ENCODE measurements around the gene NEGR1.
"Not testable (repeated sequence)": the region's sequence is repeated elsewhere in the genome, so short reads cannot be mapped to it uniquely, and the experiment has no call there.

The NEGR1 gene

DNA sequence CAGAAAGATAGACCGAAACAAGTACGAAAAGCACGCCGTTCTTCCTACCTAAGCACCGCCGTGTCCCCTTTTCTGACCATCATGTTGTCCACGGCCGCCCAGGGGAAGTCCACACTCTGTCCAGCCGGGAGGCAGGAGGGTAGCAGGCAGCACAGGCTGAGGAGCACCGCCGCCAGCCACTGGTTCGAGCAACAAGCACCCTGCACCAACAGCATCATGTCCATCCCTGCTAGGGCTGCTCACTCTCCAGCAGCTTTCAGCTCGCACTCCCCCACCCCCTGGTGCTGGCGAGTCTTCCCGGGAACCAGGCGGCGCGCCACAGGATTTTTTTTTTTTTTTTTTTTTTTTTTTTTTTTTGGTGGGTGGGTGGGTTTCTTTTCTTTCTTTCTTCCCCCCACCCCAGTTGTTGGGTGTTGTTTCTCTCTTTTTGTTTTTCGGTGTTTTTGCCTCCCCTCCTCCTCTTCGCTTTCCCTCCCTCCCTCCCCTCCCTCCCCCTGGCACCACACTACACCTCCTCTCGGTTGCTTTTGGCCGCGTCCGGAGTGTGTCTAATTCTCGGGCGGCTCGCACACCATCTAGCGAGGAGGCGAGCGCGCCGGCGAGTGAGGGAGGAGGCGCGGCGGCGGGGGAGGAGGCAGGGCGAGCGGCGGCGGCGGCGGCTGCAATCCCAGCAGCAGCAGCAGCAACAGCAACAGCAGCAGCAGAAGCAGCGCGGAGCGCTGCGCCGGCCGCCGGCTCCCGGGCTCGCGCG lies at the start of gene NEGR1:
Gene NEGR1 (minus strand): TSS at position 269 of the 751 bp plus-strand sequence.
- peak; percentile 20 to 41 for DNase-seq (ENCODE audit: extremely low read depth in 1 of 2, low read depth in 1 of 2)

DNA sequence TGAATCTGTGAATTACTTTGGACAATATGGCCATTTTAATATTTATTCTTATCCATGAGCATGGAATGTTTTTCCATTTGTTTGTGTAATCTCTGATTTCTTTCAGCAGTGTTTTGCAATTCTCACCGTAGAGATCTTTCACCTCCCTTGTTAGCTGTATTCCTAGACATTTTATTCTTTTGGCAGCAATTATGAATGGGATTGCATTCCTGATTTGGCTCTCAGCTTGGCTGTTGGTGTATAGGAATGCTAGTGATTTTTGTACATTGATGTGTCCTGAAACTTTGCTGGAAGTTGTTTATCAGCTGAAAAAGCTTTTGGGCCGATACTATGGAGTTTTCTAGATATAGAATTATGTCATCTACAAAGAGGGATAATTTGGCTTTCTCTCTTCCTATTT lies 44.2 kb upstream of the NEGR1 start:
- DNase-seq (ENCODE audit: extremely low read depth in 1 of 2, low read depth in 1 of 2) = no peak

DNA sequence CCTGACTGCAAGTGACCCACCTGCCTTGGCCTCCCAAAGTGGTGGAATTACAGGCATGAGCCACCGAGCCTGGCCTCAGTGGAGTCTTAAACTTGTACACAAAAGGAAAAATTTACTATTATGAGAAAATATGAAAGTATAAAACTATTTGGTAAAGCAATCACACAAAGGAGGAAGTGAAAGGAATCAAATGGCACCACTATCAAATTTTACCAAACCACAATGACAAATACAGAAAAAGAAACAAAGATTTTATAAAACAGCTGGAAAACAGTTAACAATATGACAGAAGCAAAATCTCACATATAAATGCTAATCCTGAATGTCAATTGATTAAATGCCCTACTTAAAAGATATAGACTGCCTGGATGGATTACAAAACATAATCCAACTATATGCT lies 42.1 kb upstream of the NEGR1 start:
- DNase-seq (ENCODE audit: extremely low read depth in 1 of 2, low read depth in 1 of 2) = no peak

DNA sequence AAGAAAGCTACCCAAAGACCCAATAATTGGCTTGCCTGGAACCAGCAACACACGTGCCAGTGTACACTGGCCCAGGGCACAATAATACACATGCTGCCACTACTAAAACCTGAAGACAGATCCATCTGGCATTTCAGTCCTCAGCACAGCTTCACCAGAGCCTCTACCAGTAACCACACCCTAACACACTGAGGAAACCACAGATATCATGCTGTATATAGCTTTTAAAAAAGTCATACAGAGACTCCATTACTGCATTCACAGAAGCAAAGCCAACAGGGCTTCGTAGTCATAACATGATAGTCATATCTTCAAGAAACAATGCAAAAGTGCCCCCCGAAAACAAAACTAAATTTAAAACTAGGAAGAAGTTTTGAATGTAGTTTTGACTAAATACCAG lies 40.6 kb upstream of the NEGR1 start:
- no peak for DNase-seq (ENCODE audit: extremely low read depth in 1 of 2, low read depth in 1 of 2)

DNA sequence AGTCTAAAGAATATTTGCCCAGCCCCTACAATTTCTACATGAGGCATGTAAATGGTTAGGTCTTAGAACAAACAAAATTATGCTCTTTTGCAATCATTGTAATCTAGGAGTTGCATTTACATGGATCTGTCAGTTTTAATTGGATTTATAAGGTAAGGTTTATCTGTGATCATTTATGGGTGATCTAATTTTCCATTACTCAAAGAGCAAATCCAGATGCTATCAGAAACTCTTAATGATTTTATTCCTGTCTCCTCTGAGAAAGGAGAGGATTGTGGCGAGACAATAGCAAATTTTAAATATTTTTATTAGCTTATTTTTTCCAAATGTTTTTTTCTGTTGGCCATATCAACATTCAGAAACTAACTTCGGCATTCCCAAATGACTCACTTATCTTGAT lies 14.2 kb upstream of the NEGR1 start:
- no peak for DNase-seq (ENCODE audit: extremely low read depth in 1 of 2, low read depth in 1 of 2)

DNA sequence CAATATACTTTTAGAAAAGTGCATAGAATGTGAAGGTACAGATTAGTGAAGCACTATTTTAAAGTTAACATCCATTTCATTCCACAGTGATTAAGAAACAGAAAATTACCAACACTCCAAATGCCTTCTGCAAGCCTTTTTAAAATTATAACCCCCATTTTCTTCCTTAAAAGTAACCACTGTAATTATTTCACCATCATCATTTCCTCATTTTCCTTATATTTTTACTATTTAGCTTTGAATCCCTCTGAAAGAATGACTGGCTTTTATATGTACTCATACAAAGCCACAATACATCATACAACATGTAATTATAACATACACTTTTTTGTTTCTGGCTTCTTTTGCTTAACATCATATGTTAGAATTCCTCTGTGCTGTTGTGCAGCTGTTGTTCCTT lies 6.5 kb upstream of the NEGR1 start:
- no peak for DNase-seq (ENCODE audit: extremely low read depth in 1 of 2, low read depth in 1 of 2)

DNA sequence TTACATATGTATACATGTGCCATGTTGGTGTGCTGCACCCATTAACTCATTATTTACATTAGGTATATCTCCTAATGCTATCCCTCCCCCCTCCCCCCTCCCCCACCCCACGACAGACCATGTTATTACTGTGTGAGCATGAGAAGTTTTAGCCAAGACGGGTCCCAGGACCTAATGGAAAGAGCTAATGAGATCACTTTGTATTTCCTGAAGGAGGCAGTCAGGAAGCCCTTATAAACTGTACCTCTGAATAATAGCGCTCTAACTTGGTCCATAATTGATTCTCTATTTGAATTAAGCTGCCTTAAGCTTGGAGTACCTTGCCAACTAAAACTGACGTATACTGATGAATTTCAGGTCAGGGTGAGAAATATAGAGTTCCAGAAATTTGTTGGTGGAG lies 4.1 kb upstream of the NEGR1 start:
- no peak for DNase-seq (ENCODE audit: extremely low read depth in 1 of 2, low read depth in 1 of 2)

DNA sequence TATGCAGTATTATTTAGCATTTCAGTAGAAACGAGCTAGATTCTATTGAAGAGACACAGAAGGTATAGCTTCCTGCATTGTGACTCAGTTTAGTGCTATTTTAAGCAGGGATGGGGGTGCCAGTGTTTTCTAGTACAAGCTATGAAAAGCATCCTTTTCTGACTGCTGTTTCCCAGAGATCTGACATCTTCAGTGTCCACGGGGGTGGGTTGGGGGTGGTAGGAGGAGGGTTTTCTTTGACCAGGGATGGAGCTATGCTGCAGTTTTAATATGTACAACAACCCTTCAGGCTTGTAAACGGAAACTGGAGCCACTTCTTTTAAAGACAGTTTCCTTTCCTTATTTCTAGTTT lies 2.7 kb upstream of the NEGR1 start:
- no peak for DNase-seq (ENCODE audit: extremely low read depth in 1 of 2, low read depth in 1 of 2)

DNA sequence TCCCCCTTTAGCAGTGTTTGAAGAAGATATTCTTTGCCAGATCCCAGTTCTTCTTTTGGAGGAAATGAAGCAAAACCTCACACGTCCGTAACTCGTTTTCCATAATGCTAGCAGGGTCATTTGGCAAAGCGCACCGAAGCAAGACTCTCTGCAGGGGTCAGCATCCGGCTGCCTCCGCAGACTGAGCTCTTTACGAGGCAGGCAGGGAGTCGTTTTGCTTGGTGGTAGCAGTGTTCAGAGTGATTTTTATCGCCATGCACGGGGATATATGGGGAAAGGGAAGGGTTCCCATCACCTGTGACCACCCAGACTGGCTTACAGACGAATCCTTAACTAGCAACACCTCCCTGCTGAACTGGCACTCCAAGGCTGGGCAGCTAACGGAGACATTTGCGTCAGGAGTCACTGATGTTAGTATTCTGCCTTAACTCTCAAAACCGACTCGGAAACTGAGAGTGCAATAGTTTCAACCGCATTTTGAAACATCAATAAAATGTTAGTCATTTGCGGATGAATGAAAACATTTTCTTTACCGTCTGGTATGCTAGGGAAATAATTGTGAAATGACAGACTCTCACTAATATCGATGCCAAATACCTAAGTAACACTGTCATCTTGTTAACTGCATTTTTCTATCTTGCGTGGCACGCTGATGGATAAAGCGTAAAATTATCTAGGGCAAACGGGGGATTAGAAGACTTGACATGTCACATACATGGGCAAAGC lies 2.2 kb upstream of the NEGR1 start:
- no peak for DNase-seq (ENCODE audit: extremely low read depth in 1 of 2, low read depth in 1 of 2)

DNA sequence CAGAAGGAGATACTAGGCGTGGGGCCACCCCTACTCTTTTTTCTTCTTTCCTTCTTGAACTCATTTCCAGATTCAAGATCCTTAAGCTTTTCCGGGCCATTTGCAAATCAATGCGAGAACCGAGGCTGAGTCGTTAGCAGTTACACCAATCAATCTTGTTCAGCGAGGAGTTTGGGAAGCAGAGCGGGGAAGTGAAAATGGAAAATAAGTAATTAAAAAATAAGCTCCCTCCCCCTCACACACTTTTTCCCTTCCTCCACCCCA lies 1.7 kb upstream of the NEGR1 start:
- no peak for DNase-seq (ENCODE audit: extremely low read depth in 1 of 2, low read depth in 1 of 2)

DNA sequence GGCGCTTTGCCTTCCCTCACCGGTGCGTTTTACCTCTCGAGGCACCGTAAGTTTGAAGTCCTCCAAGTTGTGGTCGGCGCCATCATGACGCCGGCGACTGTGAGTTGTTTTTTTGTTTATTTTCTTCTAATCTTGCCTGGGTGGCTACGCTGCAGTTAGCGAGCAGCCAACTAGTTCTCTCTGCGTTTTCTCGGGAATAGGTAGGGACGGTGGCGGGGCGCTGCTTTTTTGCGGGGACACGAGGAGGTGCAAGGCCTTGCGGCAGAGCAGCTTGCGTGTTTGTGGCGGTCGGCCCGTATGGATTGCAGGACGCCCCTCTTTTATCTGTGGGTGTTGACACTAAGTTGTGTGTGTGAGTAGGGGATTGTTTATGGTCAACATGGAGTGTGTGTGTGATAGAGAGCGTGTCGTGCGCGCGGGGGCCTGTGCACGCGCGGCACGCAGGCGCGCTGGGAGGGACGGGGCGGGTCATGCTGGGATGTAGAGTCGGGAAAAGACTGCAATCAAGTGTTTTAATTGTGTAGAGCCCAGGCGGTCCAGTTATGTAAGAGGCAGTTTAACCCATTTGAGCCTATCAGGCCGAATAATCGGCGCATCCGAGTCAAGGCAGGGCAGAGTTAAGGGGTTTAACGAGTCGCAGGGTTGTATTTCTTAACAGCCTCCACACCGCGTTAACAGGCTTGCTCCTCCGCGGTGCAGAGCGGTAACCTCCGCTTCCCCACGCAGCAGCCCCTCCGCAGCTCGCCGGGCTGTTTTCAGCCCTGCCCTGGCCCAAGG lies 1.2 kb upstream of the NEGR1 start:
- no peak for DNase-seq (ENCODE audit: extremely low read depth in 1 of 2, low read depth in 1 of 2)

DNA sequence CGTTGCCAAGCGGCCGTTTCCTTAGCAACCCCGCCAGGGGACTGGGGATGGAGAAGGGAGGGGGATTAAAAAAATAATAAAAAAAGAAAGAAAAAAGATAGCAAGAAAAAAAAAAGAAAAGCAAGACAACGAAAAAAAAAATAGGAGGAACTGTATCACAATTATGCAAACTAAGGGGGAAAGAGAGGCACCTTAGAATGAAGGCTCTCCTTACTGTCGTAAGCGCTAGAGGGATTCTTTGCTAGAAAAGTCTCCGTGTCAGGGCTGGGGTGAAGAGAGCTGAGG lies 625 bp upstream of the NEGR1 start:
- DNase-seq (ENCODE audit: extremely low read depth in 1 of 2, low read depth in 1 of 2) = no peak

DNA sequence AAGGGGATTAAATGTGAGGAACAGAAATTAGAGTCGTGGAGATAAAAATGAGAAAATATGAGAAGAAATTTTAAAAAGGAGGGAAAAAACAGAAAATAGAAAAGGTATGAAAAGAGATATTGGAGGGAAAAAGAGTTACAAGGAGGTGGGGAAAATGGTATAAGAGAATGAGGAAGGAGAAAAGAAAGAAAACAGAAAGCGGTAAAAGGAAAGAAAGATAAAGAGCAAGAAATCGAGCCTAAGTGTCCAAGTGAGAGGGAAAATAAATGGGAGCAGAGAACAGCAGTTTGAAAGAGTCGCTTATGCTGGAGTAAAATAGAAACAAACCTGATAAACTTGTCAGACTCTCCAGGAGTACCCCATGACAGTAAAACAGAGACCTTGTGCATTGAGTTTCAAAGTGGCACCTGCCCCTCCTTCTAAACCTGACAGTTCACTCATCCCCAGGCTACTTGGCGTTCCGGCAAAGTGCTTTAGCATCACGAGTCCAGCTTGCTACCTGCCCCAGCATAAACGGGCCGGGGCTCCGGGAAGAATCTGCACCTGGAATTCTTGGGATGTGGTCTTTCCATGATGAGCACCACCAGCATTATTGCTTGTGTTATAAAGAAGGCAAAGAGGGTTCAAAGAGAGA lies 585 bp downstream of the NEGR1 start:
- DNase-seq (ENCODE audit: extremely low read depth in 1 of 2, low read depth in 1 of 2) = no peak

DNA sequence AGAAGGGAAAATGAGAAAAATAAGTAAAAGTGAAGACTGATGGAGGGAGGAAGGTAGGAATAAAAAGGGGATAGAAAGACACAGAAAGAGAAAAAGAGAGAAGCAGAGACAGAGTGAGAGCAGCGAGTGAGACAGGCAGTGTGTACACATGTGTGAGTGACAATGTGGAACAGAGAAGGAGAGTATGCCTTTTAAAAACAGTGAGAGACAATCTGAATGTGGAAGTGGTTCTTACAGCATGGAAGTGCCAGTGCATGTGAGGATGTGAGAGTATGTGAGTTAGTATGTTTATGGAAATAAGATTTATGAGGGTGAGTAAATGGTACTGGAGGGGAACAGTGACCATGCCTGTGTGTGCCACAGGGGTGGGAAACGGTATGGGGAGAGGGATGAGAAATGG lies 1.2 kb downstream of the NEGR1 start:
- DNase-seq (ENCODE audit: extremely low read depth in 1 of 2, low read depth in 1 of 2) = no peak

DNA sequence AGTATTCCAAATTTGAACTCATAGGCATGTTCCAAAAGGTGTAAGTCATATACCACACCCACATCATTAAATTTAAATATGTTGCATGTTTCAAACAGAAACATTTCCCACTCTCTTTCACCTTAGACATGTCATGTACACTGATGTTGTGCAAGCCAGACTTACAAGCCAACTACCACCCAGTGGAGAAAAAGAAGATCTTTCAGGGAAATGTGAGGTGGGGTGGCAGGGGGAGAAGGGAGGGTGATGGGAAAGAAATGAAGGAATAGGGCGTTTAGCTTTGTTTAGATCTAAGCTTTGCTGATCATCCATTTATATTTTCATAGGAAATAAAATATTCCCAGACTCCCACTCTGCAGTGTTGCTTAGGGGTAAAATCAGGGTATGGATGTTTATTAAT lies 1.6 kb downstream of the NEGR1 start:
- DNase-seq (ENCODE audit: extremely low read depth in 1 of 2, low read depth in 1 of 2) = no peak

DNA sequence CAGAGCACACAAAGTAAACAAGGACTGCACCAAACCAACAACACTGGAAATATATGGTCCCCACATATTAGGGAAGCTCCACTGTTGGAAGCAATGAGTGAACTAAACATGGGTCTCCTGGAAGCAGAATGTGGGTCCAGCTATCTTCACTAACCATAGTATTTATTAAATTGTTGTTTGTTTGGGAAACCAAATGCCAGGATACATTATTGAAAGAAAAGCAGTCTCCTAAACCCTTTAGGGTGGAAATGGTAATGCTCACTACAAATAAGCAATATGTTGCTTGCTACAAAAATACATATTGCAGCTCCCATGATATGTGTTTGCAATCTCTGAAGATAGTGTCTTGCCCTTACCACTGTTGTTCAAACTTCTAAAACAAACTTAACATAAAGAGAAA lies 2.2 kb downstream of the NEGR1 start:
- no peak for DNase-seq (ENCODE audit: extremely low read depth in 1 of 2, low read depth in 1 of 2)

DNA sequence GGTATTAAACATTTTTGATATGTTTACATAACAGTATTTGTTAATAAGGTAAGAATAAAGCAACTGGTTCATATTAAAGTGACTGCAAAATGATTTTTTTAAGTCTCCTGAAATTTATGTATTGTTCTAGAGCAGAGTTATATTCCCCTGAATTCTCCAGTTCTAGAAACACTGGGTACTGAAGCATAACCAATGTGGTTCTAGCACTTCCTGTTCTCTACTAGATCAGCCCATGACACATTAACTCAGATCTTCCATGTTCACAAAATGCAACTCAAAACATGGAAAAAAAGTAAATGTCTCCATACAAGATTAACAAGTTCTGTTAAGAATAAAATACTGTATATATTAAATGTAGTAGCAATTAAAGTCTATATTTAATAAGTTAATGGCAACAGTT lies 3.9 kb downstream of the NEGR1 start:
- DNase-seq (ENCODE audit: extremely low read depth in 1 of 2, low read depth in 1 of 2) = no peak

DNA sequence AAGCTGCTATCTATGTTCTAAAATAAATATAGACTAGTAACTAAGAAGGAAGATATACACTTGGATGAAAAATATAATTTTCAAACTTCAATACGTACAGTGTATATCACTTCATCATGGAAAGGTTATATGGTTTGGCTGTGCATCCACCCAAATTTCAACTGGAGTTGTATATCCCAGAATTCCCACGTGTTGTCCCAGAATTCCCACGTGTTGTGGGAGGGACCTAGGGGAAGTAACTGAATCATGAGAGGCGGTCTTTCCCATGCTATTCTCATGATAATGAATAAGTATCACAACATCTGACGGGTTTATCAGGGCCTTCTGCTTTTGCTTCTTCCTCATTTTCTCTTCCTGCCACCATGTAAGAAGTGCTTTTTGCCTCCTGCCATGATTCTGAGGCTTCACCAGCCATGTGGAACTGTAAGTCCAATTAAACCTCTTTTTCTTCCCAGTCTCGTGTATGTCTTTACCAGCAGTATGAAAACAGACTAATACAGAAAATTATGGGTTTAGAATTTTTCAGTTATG lies 10.7 kb downstream of the NEGR1 start:
- no peak for DNase-seq (ENCODE audit: extremely low read depth in 1 of 2, low read depth in 1 of 2)

DNA sequence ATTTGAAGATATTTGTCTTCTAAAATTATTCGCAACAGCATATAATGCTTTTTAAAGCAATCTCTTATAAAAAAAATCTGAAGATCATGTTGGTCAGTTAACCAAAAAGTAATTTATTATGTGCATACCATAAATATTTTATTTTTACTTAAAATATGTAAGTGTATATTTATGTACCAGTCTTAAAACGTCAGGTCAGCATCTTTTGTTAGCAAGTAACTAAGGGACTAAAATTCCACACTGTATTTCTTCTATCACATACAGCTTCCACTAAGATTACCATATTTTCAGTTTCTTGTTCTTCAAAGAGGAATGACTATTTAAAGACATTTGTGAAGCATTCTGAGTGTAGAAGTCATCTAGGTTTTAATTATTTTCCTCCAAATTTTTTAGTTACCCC lies 19.6 kb downstream of the NEGR1 start:
- no peak for DNase-seq (ENCODE audit: extremely low read depth in 1 of 2, low read depth in 1 of 2)

DNA sequence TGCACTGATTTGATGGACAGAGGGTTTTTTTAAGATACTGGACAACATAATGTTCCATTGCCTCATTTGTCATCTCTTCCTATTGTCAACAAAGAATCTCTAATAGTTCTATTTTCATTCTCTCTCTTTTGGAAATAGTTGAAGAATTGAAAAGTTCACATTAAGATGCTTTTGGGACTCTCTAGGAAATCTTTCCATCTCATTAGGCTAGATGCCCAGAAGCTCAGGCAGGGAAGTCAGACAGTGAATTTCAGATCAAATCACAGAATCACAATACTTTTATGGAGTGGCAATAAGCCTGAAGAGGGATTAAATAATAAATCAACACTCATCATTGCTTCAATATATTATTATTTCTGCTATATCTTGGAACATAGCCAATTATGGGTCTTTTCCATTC lies 29.2 kb downstream of the NEGR1 start:
- DNase-seq (ENCODE audit: extremely low read depth in 1 of 2, low read depth in 1 of 2) = no peak

DNA sequence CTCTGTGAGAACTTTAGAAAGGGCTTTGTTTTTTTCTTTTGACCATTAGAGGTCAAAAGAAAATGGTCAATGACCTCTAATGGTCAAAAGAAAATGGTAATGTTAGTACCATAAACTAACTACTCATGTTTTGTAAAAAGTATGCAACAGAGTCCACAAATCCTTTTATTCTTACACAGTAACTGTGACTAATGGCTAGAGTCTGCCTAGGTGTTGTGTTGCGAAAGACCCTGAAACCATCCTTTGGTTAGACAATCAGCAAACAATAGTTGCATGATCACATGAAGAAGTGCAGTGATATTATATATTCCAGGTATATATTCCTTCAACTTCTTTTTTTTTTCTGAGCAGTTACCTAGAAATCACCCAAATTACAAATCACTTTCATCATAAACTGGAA lies 40.9 kb downstream of the NEGR1 start:
- DNase-seq (ENCODE audit: extremely low read depth in 1 of 2, low read depth in 1 of 2) = no peak

DNA sequence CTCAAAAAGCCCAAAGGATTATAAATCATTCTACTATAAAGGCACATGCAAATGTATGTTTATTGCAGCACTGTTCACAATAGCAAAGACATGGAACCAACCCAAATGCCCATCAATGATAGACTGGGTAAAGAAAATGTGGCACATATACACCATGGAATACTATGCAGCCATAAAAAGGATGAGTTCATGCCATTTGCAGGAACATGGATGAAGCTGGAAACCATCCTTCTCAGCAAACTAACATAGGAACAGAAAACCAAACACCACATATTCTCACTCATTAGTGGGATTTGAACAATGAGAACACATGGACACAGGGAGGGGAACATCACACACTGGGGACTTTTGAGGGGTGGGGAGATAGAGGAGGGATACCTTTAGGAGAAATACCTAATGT lies 46.4 kb downstream of the NEGR1 start:
- DNase-seq (ENCODE audit: extremely low read depth in 1 of 2, low read depth in 1 of 2) = not testable (repeated sequence)
